ENCODE data around the gene SMPDL3A. TPM values are rescaled to one million over a fixed set of nuclear protein-coding genes. Genes with fewer than 3 reads are reported as not detected.

Gene SMPDL3A
- total RNA-seq, 1 experiment from 2014 or later, result 0.59 TPM

DNA sequence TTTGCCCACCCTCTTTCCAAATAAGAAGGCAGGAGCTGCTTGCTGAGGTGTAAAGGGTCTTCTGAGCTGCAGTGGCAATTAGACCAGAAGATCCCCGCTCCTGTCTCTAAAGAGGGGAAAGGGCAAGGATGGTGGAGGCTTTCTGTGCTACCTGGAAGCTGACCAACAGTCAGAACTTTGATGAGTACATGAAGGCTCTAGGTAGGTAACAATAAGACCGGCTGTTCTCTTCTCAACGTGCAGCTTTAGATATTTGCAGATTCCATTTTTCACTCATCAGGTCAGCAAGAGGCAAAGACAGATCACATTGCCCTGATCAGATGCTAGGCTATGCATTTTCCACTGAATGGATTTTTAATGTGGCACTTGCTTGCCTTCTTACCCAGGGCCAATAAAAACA, 9.4 kb upstream of the SMPDL3A start, which contains the start of gene FABP7:
TSS of gene FABP7 (plus strand) at position 50 of the 400 bp plus-strand sequence. CDS start at position 129, 79 bp downstream.
- H3K36me3 Mint-ChIP-seq (ENCODE audit: insufficient read depth in 1 of 3, low read depth in 3 of 3), result no peaks in the 10 kb centered on the region
- H3K9me3 ChIP-seq (ENCODE audit: control insufficient read depth, low read depth, low read length), result no peaks in the 10 kb centered on the region
- H3K4me1 ChIP-seq (ENCODE audit: insufficient read depth, low read length), result peaks cover 3% of the 10 kb centered on the region; the same call in 1 of the 2 replicates
- peak within 1 kb of the TSS; percentile 42 to 71 for H3K4me3 Mint-ChIP-seq
- no peak within 1 kb of the TSS for H3K9ac ChIP-seq (ENCODE audit: extremely low read depth, insufficient read length, low read length)
- H3K56ac ChIP-seq (ENCODE audit: insufficient read length, low read depth, low read length), result no peak within 1 kb of the TSS
- TF ChIP-seq, protein P1, sequence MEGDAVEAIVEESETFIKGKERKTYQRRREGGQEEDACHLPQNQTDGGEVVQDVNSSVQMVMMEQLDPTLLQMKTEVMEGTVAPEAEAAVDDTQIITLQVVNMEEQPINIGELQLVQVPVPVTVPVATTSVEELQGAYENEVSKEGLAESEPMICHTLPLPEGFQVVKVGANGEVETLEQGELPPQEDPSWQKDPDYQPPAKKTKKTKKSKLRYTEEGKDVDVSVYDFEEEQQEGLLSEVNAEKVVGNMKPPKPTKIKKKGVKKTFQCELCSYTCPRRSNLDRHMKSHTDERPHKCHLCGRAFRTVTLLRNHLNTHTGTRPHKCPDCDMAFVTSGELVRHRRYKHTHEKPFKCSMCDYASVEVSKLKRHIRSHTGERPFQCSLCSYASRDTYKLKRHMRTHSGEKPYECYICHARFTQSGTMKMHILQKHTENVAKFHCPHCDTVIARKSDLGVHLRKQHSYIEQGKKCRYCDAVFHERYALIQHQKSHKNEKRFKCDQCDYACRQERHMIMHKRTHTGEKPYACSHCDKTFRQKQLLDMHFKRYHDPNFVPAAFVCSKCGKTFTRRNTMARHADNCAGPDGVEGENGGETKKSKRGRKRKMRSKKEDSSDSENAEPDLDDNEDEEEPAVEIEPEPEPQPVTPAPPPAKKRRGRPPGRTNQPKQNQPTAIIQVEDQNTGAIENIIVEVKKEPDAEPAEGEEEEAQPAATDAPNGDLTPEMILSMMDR (conservative IDR thresholded peaks at IDR 0.05), result no peak
- no peaks in the 10 kb centered on the region for H3K79me2 ChIP-seq (ENCODE audit: insufficient read depth, low read length)
- no peak within 1 kb of the TSS for H3K4ac ChIP-seq (ENCODE audit: low read depth, low read length)
- no peaks in the 10 kb centered on the region for H3K9me3 Mint-ChIP-seq
- no peak within 1 kb of the TSS for H2BK15ac ChIP-seq (ENCODE audit: low read depth, low read length)
- no peak within 1 kb of the TSS for H2BK5ac ChIP-seq (ENCODE audit: insufficient read length, low read length)
- no peak within 1 kb of the TSS for H4K5ac ChIP-seq (ENCODE audit: insufficient read length, low read depth, low read length)
- no peaks in the 10 kb centered on the region for H4K20me1 ChIP-seq (ENCODE audit: control insufficient read depth, insufficient read depth, insufficient read length)
- H3K27me3 Mint-ChIP-seq (ENCODE audit: low read depth), result no peaks in the 10 kb centered on the region; the same call in 1 of the 2 replicates
- peak within 1 kb of the TSS in 2 of 3 experiments; percentile 86 to 87; a peak in 4 of 7 replicates for H3K27ac Mint-ChIP-seq
- H3K27ac ChIP-seq (ENCODE audit: insufficient read length, low read depth, low read length), result no peak within 1 kb of the TSS
- H3K23me2 ChIP-seq (ENCODE audit: insufficient read length, low read depth, low read length, poor library complexity, severe bottlenecking), result no peaks in the 10 kb centered on the region
- peaks cover 25 to 37% of the 10 kb centered on the region in 2 experiments for H3K4me1 Mint-ChIP-seq
- no peak within 1 kb of the TSS for H3K14ac ChIP-seq (ENCODE audit: insufficient read depth, low read length)
- no peak for DNase-seq
- H2AK5ac ChIP-seq (ENCODE audit: insufficient read length, low read length), result no peak within 1 kb of the TSS
- H3K27me3 ChIP-seq (ENCODE audit: insufficient read depth, low read length), result no peaks in the 10 kb centered on the region
- WGBS (ENCODE audit: extremely low coverage, insufficient read length, low lambda C conversion rate), result no CpG with 5 or more reads among the region's 3 CpGs
- peak within 1 kb of the TSS; percentile 30 for H3K4me2 ChIP-seq (ENCODE audit: insufficient read depth, insufficient read length, low read length)
- no peaks in the 10 kb centered on the region for H3K79me1 ChIP-seq (ENCODE audit: insufficient read depth, low read depth, low read length, poor library complexity, severe bottlenecking)
- H3K23ac ChIP-seq (ENCODE audit: insufficient read length, low read depth, low read length), result no peak within 1 kb of the TSS
- no peak within 1 kb of the TSS for H4K91ac ChIP-seq (ENCODE audit: insufficient read length, low read depth, low read length)
- no peak within 1 kb of the TSS for H3T11ph ChIP-seq (ENCODE audit: low read length)
- H2BK20ac ChIP-seq (ENCODE audit: low read depth, low read length, poor library complexity, severe bottlenecking), result no peak within 1 kb of the TSS
- no peak within 1 kb of the TSS for H2BK12ac ChIP-seq (ENCODE audit: insufficient read length, low read depth, low read length)
- no peak within 1 kb of the TSS for H3K18ac ChIP-seq (ENCODE audit: insufficient read length, low read depth, low read length)
- no peak within 1 kb of the TSS for H4K8ac ChIP-seq (replicated peaks; ENCODE audit: insufficient read length, low read depth, low read length)
- H2BK120ac ChIP-seq (ENCODE audit: low read depth, low read length, poor library complexity, severe bottlenecking), result no peak within 1 kb of the TSS
- no peak within 1 kb of the TSS for H2AFZ ChIP-seq (ENCODE audit: low read length)
